HG03460 (cell line): ENCODE measurements around the gene DLGAP1.

Experiments
- ATAC-seq: cut with Tn5 transposase; IDR thresholded peaks from one replicate; pipeline ENCODE4 v1.9.1; 2021; ENCODE audit not compliant: unreplicated experiment

Gene DLGAP1

DNA sequence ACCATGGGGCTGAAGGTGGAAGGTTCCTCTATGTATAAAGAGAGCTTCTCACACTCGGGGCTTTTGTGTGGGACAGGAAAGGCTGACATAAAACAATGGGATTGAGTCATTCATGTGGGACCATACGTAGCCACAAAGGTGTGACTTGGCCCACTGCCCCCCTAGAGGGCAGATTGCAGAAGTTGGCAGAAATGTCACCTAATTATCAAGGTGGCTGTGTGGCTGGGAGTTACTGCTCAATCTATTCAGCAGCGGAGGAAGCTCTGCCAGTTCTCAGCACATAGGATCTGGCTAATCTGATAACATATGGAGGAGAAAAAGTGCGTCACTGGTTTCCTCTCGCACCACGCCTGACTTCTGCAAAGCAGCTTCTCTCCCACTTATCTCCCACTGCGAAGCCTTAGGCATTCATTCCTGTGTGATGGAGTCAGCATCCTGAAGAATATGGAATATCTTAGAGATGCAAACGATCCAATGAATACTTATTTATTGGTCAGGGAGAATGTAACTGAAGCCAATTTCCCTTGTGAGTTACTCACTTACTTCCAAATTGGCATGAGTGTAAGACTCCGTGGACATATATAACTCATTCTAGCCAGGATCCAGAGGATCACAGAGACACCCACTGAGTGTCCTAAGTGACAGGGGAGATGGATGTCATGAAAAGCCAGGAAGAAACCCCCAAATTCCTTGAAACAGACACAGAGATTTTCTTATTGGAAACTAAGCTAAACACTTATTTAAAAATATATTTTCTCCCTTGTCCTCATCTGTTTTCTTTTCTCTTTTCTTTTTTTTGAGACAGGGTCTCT, 660.4 kb downstream of the DLGAP1 start:
- ATAC-seq = no peak

GRCh38 chr18:3793545-3793944, 661.6 kb downstream of the DLGAP1 start:
- ATAC-seq = no peak

- no peak for ATAC-seq
Observed at GRCh38 chr18:3793111-3793510, 662.0 kb downstream of the DLGAP1 start.

- ATAC-seq = no peak
Observed at GRCh38 chr18:3792711-3793110, 662.4 kb downstream of the DLGAP1 start.

DNA sequence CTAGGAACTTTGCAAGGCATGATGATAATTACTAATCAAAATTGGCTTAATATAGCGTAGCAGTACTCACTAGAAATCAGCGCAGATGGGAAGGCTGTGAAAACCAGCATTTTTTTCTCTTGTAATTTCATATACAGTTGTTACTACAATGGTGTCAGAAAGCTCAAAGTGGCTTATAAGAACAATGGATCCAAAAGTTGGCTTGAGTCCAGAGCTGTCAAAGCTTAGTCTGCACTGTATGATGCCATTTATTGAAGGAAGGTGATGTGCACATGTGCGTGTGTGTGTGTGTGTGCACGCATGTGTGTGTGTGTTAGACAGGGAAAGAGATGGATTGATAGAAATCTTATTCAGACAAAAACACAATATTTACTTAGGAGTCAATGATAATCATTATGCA, 663.9 kb downstream of the DLGAP1 start:
- ATAC-seq = no peak

DNA sequence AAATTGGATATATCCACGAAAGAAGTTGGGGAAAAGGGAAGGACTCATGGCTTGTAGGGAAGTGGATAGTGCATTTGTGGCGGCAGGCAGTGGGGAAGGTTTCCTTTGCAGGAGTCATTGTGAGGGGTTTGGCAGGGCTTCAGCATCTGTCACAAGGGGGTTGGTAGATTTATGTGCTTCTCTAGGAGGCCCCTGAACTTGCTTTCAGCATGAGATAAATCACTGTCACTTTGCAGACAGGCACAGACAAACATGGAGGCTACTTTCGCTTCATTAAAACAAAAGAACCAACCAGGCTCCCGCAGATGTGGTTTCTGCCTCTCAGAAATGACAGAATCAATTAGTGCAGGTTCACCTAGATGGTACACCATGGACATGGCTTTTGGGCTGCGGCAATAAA, 664.4 kb downstream of the DLGAP1 start:
- no peak for ATAC-seq

DNA sequence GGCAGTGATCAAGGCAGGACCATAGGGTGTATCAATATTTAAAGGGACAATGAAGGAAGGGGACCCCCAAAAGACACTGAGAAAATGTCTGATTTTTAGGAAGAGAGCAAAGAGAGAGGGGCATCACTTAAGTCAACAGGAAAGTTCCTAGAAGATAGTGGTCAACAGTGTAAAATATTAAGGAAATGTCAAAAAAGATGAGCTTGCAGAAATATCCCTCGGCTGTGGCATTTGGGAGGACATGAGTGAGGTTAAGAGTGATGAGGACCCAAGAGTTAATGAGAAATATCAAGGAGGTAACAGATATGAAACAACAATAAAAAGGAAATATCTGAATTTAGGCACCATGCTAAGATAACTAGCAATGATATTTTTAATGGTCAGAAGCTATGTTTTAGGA, 665.6 kb downstream of the DLGAP1 start:
- ATAC-seq = no peak

DNA sequence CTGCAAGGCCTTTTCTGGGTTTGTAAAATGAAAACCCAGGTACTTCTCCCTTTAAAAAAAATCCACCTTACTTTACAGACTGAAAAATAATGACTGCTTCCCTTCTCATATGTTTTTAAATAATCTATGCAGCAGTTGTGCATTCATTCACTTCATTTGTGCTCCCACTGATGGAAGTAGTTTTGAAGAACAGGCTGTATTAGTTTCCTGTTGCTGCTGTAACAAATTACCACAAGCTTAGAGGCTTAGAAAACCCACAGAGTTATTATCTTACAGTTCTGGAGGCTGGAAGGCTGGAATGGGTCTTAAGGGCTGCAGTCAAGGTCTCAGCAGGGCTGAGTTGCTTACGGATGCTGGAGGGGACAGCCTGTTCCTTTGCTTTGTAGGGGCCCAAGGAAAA, 670.2 kb downstream of the DLGAP1 start:
- no peak for ATAC-seq

GRCh38 chr18:3782901-3783300, 672.2 kb downstream of the DLGAP1 start:
- ATAC-seq = no peak

- no peak for ATAC-seq
Observed at GRCh38 chr18:3777719-3778118, 677.4 kb downstream of the DLGAP1 start.

DNA sequence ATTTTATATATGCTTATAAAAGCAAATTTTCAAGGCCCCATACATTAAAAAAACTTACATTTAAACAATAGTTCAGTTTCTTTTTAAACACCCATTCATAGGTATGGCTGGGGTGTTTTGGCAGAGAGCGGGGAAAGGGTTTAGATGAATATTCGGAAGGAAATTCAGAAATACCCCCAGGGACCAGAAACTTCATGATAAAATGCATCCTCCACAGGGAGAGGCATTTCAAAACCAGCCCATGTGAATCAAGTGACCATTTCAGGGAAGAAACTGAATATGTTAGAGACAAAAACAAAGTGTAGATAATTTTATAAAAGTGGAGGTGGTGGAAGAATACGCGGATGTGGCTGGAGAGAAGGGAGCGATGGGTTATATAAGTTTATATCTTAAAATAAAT, 678.0 kb downstream of the DLGAP1 start:
- no peak for ATAC-seq

- no peak for ATAC-seq
Observed at GRCh38 chr18:3775996-3776395, 679.1 kb downstream of the DLGAP1 start.

GRCh38 chr18:3773303-3773702, 681.8 kb downstream of the DLGAP1 start:
- no peak for ATAC-seq

DNA sequence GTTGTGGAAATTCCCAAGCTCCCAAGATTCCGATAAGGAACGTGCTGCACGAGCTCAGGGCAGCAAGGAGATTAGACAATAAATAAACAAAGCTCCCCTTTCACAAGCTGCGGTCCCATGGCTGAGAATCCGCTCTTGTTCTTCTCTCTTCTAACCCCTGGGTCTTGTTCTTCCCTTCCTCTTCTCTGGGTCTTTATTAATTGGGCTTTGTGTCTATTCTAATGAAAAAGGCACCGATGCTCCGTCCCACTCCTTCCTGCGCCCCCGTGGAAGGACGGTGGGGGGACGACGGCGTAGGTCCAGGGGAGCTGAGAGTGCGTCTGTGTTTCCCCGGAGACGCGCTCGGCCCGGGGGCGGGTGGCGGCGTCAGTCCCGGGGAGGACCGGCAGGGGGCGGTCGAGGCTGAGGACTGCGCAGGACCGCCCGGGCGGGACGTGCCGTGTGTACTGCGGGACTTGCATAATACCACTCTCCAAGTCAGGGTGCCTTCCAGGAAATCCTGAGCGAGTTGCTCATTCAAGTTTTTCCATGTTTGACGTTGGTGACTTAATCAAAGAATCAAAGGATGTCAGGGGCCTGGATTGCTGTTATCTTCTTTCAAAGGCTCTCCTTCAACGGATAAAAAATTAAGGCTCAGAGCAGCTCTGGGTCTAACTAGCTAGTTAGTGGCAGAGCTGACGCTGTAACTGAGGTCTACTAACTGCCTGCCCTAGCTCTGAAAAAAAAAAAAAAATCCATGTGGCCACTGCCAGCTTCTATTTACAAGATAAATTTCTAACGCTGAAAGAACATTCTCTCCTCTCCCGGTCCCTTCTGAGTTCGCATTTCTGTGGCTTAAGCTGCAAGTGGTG, 683.8 kb downstream of the DLGAP1 start:
- peak; percentile 96 for ATAC-seq

DNA sequence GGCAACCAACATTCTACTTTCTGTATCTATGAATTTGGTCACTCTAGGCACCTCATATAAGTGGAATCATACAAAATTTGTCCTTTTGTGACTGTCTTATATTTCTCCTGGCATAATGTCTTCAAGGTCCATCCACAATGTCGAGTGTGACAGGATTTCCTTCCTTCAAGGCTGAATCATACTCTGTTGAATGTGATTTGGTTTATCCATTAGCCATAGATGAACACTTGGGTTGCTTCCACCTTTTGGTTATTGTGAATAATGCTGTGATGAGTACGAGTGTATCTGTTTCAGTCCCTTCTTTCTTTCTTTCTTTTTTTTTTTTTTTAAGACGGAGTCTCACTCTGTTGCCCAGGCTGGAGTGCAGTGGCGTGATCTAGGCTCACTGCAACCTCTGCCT, 693.8 kb downstream of the DLGAP1 start:
- no peak for ATAC-seq

DNA sequence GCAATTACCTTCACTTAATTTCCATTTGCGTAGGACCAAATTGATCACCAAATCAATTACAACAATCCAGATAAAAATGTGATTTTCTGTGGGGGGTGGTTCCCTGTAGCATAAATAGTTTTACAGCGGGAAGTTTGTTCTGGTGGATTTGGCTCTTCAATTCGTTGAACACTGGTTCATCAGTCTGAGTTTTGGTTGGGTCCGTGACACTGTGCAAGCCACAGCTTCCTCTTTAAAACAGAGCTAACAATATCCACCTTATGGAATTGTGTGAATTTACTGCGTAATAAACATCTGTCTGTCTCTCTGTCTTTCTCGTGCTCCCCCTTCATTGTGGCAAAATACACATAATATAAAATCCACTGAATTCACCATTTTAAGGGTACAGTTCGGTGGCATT, 694.4 kb downstream of the DLGAP1 start:
- ATAC-seq = no peak

DNA sequence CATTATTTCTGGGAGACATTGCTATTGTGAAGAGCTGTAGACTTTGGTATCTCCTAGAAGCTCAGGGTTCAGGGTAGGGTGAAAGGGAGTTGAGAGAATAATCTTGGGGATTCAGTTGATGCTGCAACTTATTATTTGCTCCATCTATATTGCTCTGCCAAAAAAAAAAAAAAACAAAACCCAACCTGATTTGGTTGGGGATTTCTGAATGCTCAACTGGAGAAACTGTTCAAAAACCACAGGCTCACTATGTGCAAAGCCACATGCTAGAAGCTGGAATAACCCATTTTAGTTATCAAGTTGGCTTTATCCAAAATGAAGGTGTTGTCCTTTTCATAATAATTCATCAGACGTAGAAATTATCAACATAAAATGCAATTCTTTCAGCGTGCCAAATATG, 696.0 kb downstream of the DLGAP1 start:
- no peak for ATAC-seq

GRCh38 chr18:3758531-3758930, 696.6 kb downstream of the DLGAP1 start:
- no peak for ATAC-seq

- no peak for ATAC-seq
Observed at GRCh38 chr18:3757361-3757760, 697.7 kb downstream of the DLGAP1 start.

DNA sequence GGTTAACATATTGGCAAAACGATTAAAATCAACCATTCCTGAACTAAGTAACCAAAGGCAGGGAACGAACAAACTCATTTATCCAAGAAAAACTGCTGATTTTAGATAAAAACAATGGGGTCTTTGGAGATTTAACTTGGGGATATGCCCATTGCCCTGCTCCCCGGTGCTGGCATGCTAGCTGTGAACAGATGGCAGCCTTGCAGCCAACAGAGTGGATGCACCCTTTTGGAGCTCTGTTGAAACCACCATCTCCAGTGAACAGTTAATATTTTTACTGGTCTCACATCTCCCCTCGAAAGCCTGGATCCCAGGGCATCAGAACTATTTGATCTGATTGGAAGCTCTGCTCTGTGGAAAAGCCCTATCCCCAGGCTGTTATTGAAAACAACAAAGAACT, 702.0 kb downstream of the DLGAP1 start:
- no peak for ATAC-seq

- ATAC-seq = no peak
Observed at GRCh38 chr18:3748086-3748485, 707.0 kb downstream of the DLGAP1 start.
